ENCODE results near the gene PRKN.

PRKN gene

DNA sequence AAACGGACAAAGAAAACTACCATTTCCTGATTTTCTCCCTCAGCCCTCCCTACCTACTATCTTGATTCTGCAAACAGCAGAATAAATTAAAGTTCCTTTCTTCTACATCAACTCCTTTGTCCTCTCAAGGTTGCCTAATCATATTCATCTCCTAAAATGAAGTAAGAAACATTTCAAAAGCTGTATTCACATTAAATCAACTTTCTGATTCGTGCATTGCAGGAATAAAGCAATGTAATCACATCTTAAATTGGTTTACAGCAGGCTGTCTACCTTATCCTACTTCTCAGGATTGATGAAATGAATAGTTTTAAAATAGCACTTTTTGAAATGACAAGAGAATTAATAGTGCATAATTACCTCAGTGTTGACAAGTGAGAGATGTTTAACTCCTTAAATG, 25.1 kb downstream of the PRKN start:
- Histone ChIP-seq H3K9me3 (ENCODE audit: control insufficient read depth, low read length) (no peaks in the 10 kb centered on the region), H3K4me1 (ENCODE audit: control insufficient read depth, insufficient read depth, low read length) (peaks cover 10% of the 10 kb centered on the region), H3K36me3 (ENCODE audit: control insufficient read depth, insufficient read depth, low read length) (no peaks in the 10 kb centered on the region), H3K27me3 (ENCODE audit: control insufficient read depth, insufficient read depth, low read length, poor library complexity, severe bottlenecking) (no peaks in the 10 kb centered on the region), H3K27ac (ENCODE audit: insufficient read depth, low read depth, low read length, poor library complexity, severe bottlenecking) (no peak overlapping the region), H3K4me3 (ENCODE audit: insufficient read depth, low read depth, low read length) (no peak overlapping the region)
- 92 to 96% methylated on average over 2 of the region's 2 CpGs for WGBS, 2 experiments

DNA sequence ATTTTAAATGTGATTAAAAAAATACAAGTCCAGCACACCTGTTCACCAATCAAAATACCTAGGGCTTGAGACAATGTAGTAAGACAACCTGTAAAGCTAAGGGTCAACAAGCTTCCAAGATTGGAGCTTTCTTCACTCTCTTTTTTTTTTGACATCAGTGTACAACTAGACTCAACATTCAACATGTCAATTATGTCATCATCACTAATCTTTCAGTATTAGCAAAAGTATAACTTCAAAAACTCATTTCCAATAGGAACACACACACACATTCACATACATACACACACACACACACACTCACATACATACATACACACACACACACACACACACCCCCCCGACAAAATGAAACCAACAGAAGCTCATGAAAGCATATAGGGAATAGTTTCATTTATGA, 26.0 kb downstream of the PRKN start:
- no peaks in the 10 kb centered on the region for H3K36me3 ChIP-seq (ENCODE audit: control insufficient read depth, insufficient read depth, low read length)
- H3K27me3 ChIP-seq (ENCODE audit: control insufficient read depth, insufficient read depth, low read length, poor library complexity, severe bottlenecking), result no peaks in the 10 kb centered on the region
- no peak overlapping the region for H3K4me3 ChIP-seq (ENCODE audit: insufficient read depth, low read depth, low read length)
- peaks cover 10% of the 10 kb centered on the region for H3K4me1 ChIP-seq (ENCODE audit: control insufficient read depth, insufficient read depth, low read length)
- no CpG with 5 or more reads among the region's 1 CpG for WGBS, 2 experiments
- no peak overlapping the region for H3K27ac ChIP-seq (ENCODE audit: insufficient read depth, low read depth, low read length, poor library complexity, severe bottlenecking)
- H3K9me3 ChIP-seq (ENCODE audit: control insufficient read depth, low read length), result no peaks in the 10 kb centered on the region

DNA sequence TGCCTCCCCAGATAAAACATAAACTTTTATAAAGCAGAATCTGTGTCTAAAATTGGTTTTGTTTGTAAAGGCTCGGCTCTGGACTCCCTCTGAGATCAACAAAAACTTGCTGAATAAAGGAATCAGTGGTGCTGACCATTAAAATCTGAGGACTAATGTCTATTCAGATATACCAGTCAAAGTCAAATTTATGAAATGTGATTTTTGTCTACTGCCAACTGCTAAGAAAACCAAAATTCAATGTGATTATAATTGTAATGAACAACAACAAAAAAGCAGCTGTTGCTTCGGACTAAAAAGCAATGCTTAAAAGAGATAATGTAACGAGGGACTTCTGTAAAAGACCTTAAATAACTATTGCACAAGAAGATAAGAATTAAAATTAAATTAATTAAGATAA, 26.6 kb downstream of the PRKN start:
- Histone ChIP-seq H3K4me1 (ENCODE audit: control insufficient read depth, insufficient read depth, low read length) (peaks cover 5% of the 10 kb centered on the region), H3K36me3 (ENCODE audit: control insufficient read depth, insufficient read depth, low read length) (no peaks in the 10 kb centered on the region), H3K9me3 (ENCODE audit: control insufficient read depth, low read length) (no peaks in the 10 kb centered on the region), H3K4me3 (ENCODE audit: insufficient read depth, low read depth, low read length) (no peak overlapping the region), H3K27ac (ENCODE audit: insufficient read depth, low read depth, low read length, poor library complexity, severe bottlenecking) (no peak overlapping the region), H3K27me3 (ENCODE audit: control insufficient read depth, insufficient read depth, low read length, poor library complexity, severe bottlenecking) (no peaks in the 10 kb centered on the region)
- WGBS, 2 experiments, result 83 to 88% methylated on average over 1 to 2 of the region's 3 CpGs

DNA sequence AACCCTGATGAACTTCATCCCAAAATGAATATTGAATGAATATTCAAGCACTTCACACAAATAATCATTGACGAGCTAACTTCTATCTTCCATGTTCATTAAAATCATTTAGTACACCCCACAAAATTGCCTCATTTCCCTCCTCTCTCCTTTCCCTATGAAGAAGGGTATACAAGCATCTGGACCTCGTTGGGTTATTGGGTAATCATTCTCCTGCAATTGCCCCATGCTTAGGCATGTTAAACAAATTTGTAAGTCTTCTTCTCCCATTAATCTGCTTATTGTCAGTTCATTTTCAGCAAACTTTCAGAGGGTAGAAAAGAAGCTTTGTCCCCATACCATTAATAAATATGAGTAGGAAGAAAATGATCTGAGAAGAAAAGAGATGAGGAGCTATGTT, 27.6 kb downstream of the PRKN start:
- H3K4me1 ChIP-seq (ENCODE audit: control insufficient read depth, insufficient read depth, low read length), result no peaks in the 10 kb centered on the region
- no peaks in the 10 kb centered on the region for H3K36me3 ChIP-seq (ENCODE audit: control insufficient read depth, insufficient read depth, low read length)
- no peak overlapping the region for H3K27ac ChIP-seq (ENCODE audit: insufficient read depth, low read depth, low read length, poor library complexity, severe bottlenecking)
- no peaks in the 10 kb centered on the region for H3K9me3 ChIP-seq (ENCODE audit: control insufficient read depth, low read length)
- WGBS, 2 experiments, result 93 to 94% methylated on average over 2 of the region's 2 CpGs
- H3K4me3 ChIP-seq (ENCODE audit: insufficient read depth, low read depth, low read length), result no peak overlapping the region
- no peaks in the 10 kb centered on the region for H3K27me3 ChIP-seq (ENCODE audit: control insufficient read depth, insufficient read depth, low read length, poor library complexity, severe bottlenecking)

DNA sequence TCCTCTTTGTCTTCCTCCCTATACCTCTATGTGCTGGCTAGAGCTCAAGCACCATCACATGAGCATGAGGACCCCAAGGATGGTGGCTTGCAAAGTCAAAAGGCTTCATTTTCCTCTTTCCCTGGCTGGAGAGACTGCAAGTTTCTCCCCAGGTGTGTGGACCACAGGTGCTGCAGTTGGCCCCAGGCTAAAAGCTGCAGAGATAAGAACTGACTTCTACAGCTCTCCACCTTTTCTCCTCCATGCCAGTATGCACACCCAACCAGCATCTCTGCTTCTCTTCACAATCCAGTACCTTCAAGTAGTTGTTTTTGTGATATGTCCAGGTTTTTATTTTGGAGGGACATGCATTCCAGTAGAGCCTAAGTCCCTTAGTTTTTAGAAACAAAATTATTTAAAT, 29.1 kb downstream of the PRKN start:
- no peak overlapping the region for H3K4me3 ChIP-seq (ENCODE audit: insufficient read depth, low read depth, low read length)
- no peaks in the 10 kb centered on the region for H3K27me3 ChIP-seq (ENCODE audit: control insufficient read depth, insufficient read depth, low read length, poor library complexity, severe bottlenecking)
- H3K9me3 ChIP-seq (ENCODE audit: control insufficient read depth, low read length), result no peaks in the 10 kb centered on the region
- no peak overlapping the region for H3K27ac ChIP-seq (ENCODE audit: insufficient read depth, low read depth, low read length, poor library complexity, severe bottlenecking)
- no peaks in the 10 kb centered on the region for H3K36me3 ChIP-seq (ENCODE audit: control insufficient read depth, insufficient read depth, low read length)
- no peaks in the 10 kb centered on the region for H3K4me1 ChIP-seq (ENCODE audit: control insufficient read depth, insufficient read depth, low read length)

DNA sequence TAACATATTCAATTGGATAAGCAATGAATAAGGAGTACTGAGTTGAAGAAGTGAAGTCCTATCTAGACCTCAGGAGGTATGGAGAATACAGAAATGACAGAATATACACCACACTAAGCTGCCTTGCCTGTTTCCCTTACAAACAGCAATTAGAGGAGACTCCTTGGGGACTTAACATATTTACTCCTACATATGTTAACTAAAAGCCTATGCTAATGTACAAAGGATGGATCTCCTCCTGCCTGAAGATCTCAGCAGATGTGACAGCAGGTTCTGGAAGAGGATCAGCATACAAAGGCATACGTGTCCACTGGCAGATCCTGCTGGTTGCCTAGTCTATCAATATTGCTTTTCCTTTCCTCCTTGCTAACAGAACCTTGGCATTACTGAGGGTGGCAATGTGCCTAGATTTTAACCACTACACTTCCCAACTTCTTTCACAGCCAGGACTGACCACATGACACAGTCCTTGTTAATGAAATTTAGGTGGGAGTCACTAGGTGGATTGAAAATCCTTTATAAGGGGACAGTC, 29.6 kb downstream of the PRKN start:
- H3K4me3 ChIP-seq (ENCODE audit: insufficient read depth, low read depth, low read length), result no peak overlapping the region
- H3K27me3 ChIP-seq (ENCODE audit: control insufficient read depth, insufficient read depth, low read length, poor library complexity, severe bottlenecking), result no peaks in the 10 kb centered on the region
- no peak overlapping the region for H3K27ac ChIP-seq (ENCODE audit: insufficient read depth, low read depth, low read length, poor library complexity, severe bottlenecking)
- H3K4me1 ChIP-seq (ENCODE audit: control insufficient read depth, insufficient read depth, low read length), result no peaks in the 10 kb centered on the region
- no peaks in the 10 kb centered on the region for H3K36me3 ChIP-seq (ENCODE audit: control insufficient read depth, insufficient read depth, low read length)
- H3K9me3 ChIP-seq (ENCODE audit: control insufficient read depth, low read length), result no peaks in the 10 kb centered on the region
- WGBS, 2 experiments, result 89 to 96% methylated on average over 1 of the region's 1 CpG

DNA sequence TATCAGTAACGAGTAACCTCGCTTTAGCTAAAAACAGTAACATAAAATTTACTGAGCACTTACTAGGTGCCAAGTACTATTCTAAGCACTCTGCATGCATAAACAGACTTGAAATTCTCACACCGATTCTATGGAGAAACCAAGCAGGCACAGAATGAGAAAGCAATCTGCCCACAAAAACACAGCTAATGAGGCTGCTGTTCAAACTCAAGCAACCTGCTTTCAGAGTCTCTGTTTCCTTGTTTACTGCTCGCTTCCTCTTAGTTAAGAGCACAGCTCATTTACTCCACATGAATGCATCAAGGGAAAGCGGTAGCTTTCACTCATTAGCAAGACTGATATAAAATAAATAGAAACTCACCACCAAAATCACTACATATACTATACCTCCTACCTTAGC, 37.4 kb downstream of the PRKN start:
- no peak overlapping the region for H3K27ac ChIP-seq (ENCODE audit: insufficient read depth, low read depth, low read length, poor library complexity, severe bottlenecking)
- no peaks in the 10 kb centered on the region for H3K36me3 ChIP-seq (ENCODE audit: control insufficient read depth, insufficient read depth, low read length)
- no peaks in the 10 kb centered on the region for H3K9me3 ChIP-seq (ENCODE audit: control insufficient read depth, low read length)
- no peak overlapping the region for H3K4me3 ChIP-seq (ENCODE audit: insufficient read depth, low read depth, low read length)
- H3K27me3 ChIP-seq (ENCODE audit: control insufficient read depth, insufficient read depth, low read length, poor library complexity, severe bottlenecking), result no peaks in the 10 kb centered on the region
- WGBS, 2 experiments, result 67 to 73% methylated on average over 5 of the region's 5 CpGs
- H3K4me1 ChIP-seq (ENCODE audit: control insufficient read depth, insufficient read depth, low read length), result no peaks in the 10 kb centered on the region

DNA sequence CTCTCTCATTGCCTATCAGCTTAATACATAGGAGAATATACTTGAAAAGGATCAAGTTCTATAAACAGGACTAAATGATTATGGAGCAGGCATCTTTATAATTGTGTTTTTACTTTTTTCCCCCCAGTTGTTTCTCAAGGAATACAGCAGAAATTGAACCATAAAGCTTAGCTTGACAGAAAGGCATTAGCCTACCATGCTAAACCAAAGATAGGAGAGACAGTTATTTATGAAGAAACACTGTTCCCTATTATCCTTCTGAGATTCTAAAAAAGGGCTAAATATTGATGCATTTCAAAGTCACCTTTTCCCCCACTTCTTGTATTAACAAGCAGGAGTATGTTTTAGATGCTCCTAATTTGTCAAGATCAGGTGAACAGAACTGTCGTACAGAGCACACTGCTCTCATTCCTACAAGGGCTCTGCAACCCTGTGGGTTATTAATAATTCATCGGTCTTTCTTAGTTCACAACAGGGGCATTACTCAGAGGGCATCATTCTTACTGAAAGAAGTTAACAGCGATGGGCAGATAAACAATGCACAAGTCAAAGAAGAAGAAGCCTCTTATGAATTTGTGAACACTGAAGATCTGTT, 38.7 kb downstream of the PRKN start:
- H3K4me3 ChIP-seq (ENCODE audit: insufficient read depth, low read depth, low read length), result no peak overlapping the region
- H3K27ac ChIP-seq (ENCODE audit: insufficient read depth, low read depth, low read length, poor library complexity, severe bottlenecking), result no peak overlapping the region
- no peaks in the 10 kb centered on the region for H3K36me3 ChIP-seq (ENCODE audit: control insufficient read depth, insufficient read depth, low read length)
- no peaks in the 10 kb centered on the region for H3K27me3 ChIP-seq (ENCODE audit: control insufficient read depth, insufficient read depth, low read length, poor library complexity, severe bottlenecking)
- H3K4me1 ChIP-seq (ENCODE audit: control insufficient read depth, insufficient read depth, low read length), result no peaks in the 10 kb centered on the region
- WGBS, 2 experiments, result 88 to 96% methylated on average over 3 of the region's 3 CpGs
- no peaks in the 10 kb centered on the region for H3K9me3 ChIP-seq (ENCODE audit: control insufficient read depth, low read length)

DNA sequence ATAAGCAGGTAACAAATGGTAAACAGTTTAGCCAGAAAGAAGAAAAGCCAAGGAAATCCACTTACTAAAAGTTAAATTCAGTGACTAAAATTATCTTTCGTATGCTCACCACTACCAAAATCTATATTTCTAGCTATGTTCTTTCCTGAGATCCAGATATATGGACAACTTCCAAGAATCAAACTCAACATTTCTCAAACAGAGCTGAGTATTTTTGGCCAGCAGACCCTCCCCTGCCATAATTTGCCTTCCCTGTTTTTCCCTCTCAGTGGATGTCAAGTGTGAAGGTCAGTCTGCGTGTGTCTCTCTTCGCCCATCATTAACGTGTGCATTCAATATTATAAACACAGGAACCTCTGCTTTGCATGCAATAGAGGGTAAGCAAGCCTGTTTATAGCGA, 42.0 kb downstream of the PRKN start:
- Histone ChIP-seq H3K27me3 (ENCODE audit: control insufficient read depth, insufficient read depth, low read length, poor library complexity, severe bottlenecking) (no peaks in the 10 kb centered on the region), H3K4me3 (ENCODE audit: insufficient read depth, low read depth, low read length) (no peak overlapping the region), H3K9me3 (ENCODE audit: control insufficient read depth, low read length) (no peaks in the 10 kb centered on the region), H3K27ac (ENCODE audit: insufficient read depth, low read depth, low read length, poor library complexity, severe bottlenecking) (no peak overlapping the region), H3K36me3 (ENCODE audit: control insufficient read depth, insufficient read depth, low read length) (no peaks in the 10 kb centered on the region), H3K4me1 (ENCODE audit: control insufficient read depth, insufficient read depth, low read length) (no peaks in the 10 kb centered on the region)
- 99% methylated on average over 5 of the region's 5 CpGs for WGBS, 2 experiments

DNA sequence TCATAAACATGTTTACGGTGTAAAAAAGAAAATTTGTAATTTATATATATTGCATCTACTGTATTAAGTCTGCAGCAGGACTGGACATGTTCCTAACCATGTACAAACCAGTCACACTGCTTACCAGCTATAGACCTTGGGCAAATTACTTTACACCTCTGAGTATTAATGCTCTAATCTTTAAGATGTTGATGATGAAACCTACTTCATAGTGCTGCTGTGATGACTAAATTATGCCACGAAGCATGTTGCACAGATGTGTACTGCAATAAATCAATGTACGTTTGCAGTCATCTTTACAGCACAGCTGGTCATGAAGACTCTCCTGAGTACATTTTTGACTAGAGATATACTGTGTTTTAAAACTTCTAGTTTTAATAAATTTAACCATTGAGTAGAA, 42.6 kb downstream of the PRKN start:
- H3K36me3 ChIP-seq (ENCODE audit: control insufficient read depth, insufficient read depth, low read length), result no peaks in the 10 kb centered on the region
- no peaks in the 10 kb centered on the region for H3K4me1 ChIP-seq (ENCODE audit: control insufficient read depth, insufficient read depth, low read length)
- no peak overlapping the region for H3K4me3 ChIP-seq (ENCODE audit: insufficient read depth, low read depth, low read length)
- H3K27ac ChIP-seq (ENCODE audit: insufficient read depth, low read depth, low read length, poor library complexity, severe bottlenecking), result no peak overlapping the region
- no peaks in the 10 kb centered on the region for H3K27me3 ChIP-seq (ENCODE audit: control insufficient read depth, insufficient read depth, low read length, poor library complexity, severe bottlenecking)
- no peaks in the 10 kb centered on the region for H3K9me3 ChIP-seq (ENCODE audit: control insufficient read depth, low read length)
- 92 to 96% methylated on average over 2 of the region's 3 CpGs for WGBS, 2 experiments

DNA sequence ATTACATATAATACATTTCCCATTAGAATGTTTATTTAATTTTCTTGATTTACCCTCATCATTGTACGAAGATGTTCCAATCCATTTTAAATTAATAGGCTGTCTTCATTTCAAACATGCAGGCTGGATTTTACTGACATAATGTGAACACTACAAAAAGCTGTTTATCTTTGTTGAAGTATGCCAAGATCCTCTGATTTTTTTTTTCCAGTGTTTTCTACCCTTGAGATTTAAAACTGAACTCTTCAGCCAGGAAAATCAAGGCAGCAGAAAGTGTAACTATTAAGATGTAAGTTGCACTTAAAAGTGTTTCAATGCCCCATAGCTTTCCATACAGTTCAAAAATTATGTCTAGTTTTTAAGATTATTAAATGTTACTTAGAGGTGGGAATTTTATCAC, 43.5 kb downstream of the PRKN start:
- no peaks in the 10 kb centered on the region for H3K36me3 ChIP-seq (ENCODE audit: control insufficient read depth, insufficient read depth, low read length)
- no peaks in the 10 kb centered on the region for H3K4me1 ChIP-seq (ENCODE audit: control insufficient read depth, insufficient read depth, low read length)
- no peak overlapping the region for H3K27ac ChIP-seq (ENCODE audit: insufficient read depth, low read depth, low read length, poor library complexity, severe bottlenecking)
- H3K4me3 ChIP-seq (ENCODE audit: insufficient read depth, low read depth, low read length), result no peak overlapping the region
- no peaks in the 10 kb centered on the region for H3K9me3 ChIP-seq (ENCODE audit: control insufficient read depth, low read length)
- H3K27me3 ChIP-seq (ENCODE audit: control insufficient read depth, insufficient read depth, low read length, poor library complexity, severe bottlenecking), result no peaks in the 10 kb centered on the region
- 100% methylated on average over 1 of the region's 1 CpG; no CpG with 5 or more reads in 1 of the 2 experiments for WGBS, 2 experiments
